ENCODE results near the gene ATP9B. TPM values are rescaled to one million over a fixed set of nuclear protein-coding genes. Genes with fewer than 3 reads are reported as not detected.

Gene ATP9B
- total RNA-seq, 2 experiments from 2014 or later: 61.9 to 63.5 TPM

- CTCF ChIA-PET: no interaction called here
- peaks cover 85% of the 10 kb centered on the region for H3K36me3 Mint-ChIP-seq (ENCODE audit: low read depth)
Observed at GRCh38 chr18:79317703-79318102, 248.5 kb downstream of the ATP9B start.

GRCh38 chr18:79318142-79318673 lies 249.0 kb downstream of the ATP9B start:
- Mint-ChIP-seq H3K36me3 (ENCODE audit: low read depth) (peaks cover 81% of the 10 kb centered on the region), H3K9me3 (no peaks in the 10 kb centered on the region), H3K4me1 (ENCODE audit: low read depth) (peaks cover 19% of the 10 kb centered on the region), H3K4me3 (no peak overlapping the region), H3K27me3 (no peaks in the 10 kb centered on the region), H3K27ac (peak overlapping the region; percentile 59)
- Histone ChIP-seq H3K36me3 (ENCODE audit: insufficient read depth, low read length) (peaks cover 10% of the 10 kb centered on the region), H3K27me3 (ENCODE audit: control insufficient read depth in 1 of 2, insufficient read depth in 2 of 2, low read length in 2 of 2) (no peaks in the 10 kb centered on the region), H3K4me3 (ENCODE audit: low read length) (no peak overlapping the region), H3K9me3 (ENCODE audit: control insufficient read depth in 1 of 2, insufficient read depth in 1 of 2, low read length in 2 of 2) (peaks cover 0 to 10% of the 10 kb centered on the region in 2 experiments), H3K27ac (ENCODE audit: low read depth in 1 of 2, low read length in 2 of 2) (no peak overlapping the region), H3K4me1 (ENCODE audit: insufficient read depth, low read length) (peaks cover 8% of the 10 kb centered on the region)
- CTCF ChIA-PET: no interaction called here
- DNase-seq (peak in 1 of 14 experiments; percentile 39), ATAC-seq (ENCODE audit: poor library complexity) (no peak)
- POLR2A ChIA-PET: no interaction called here
- no peak for TF ChIP-seq CTCF (IDR thresholded peaks at IDR 0.05)
- intact Hi-C loops (cut with DNase I, micrococcal nuclease): no loop called here

More at GRCh38 chr18:79317703-79318102, 248.5 kb downstream of the ATP9B start:
- TF ChIP-seq CTCF (IDR thresholded peaks at IDR 0.05): no peak
- ATAC-seq (ENCODE audit: poor library complexity) (no peak), DNase-seq (no peak)
- Histone ChIP-seq H3K9me3 (ENCODE audit: control insufficient read depth in 1 of 2, insufficient read depth in 1 of 2, low read length in 2 of 2) (peaks cover 0 to 10% of the 10 kb centered on the region in 2 experiments), H3K4me3 (ENCODE audit: low read length) (no peak overlapping the region), H3K27me3 (ENCODE audit: control insufficient read depth in 1 of 2, insufficient read depth in 2 of 2, low read length in 2 of 2) (no peaks in the 10 kb centered on the region), H3K4me1 (ENCODE audit: insufficient read depth, low read length) (peaks cover 8% of the 10 kb centered on the region), H3K36me3 (ENCODE audit: insufficient read depth, low read length) (peaks cover 9% of the 10 kb centered on the region), H3K27ac (ENCODE audit: low read depth in 1 of 2, low read length in 2 of 2) (no peak overlapping the region)
- Mint-ChIP-seq H3K9me3 (no peaks in the 10 kb centered on the region), H3K4me3 (no peak overlapping the region), H3K27me3 (no peaks in the 10 kb centered on the region), H3K27ac (peak overlapping the region; percentile 59), H3K4me1 (ENCODE audit: low read depth) (peaks cover 19% of the 10 kb centered on the region)
- intact Hi-C loops (cut with DNase I, micrococcal nuclease): no loop called here
- POLR2A ChIA-PET: no interaction called here

- H3K27me3 Mint-ChIP-seq: no peaks in the 10 kb centered on the region
- no peak for ATAC-seq (ENCODE audit: poor library complexity)
- peaks cover 84% of the 10 kb centered on the region for H3K36me3 Mint-ChIP-seq (ENCODE audit: low read depth)
- intact Hi-C loops (cut with DNase I, micrococcal nuclease): no loop called here
- no peak overlapping the region for H3K27ac Mint-ChIP-seq
- TF ChIP-seq CTCF (IDR thresholded peaks at IDR 0.05): no peak
- no peak overlapping the region for H3K4me3 Mint-ChIP-seq
- no peak for DNase-seq
- ChIA-PET CTCF (no interaction called here), POLR2A (no interaction called here)
- H3K4me1 ChIP-seq (ENCODE audit: insufficient read depth, low read length): peaks cover 8% of the 10 kb centered on the region
- peaks cover 19% of the 10 kb centered on the region for H3K4me1 Mint-ChIP-seq (ENCODE audit: low read depth)
- H3K9me3 Mint-ChIP-seq: no peaks in the 10 kb centered on the region
- H3K9me3 ChIP-seq (ENCODE audit: control insufficient read depth in 1 of 2, insufficient read depth in 1 of 2, low read length in 2 of 2): peaks cover 0 to 7% of the 10 kb centered on the region in 2 experiments
- no peak overlapping the region for H3K4me3 ChIP-seq (ENCODE audit: low read length)
- no peak overlapping the region for H3K27ac ChIP-seq (ENCODE audit: low read depth in 1 of 2, low read length in 2 of 2)
- H3K27me3 ChIP-seq (ENCODE audit: control insufficient read depth in 1 of 2, insufficient read depth in 2 of 2, low read length in 2 of 2): no peaks in the 10 kb centered on the region
- H3K36me3 ChIP-seq (ENCODE audit: insufficient read depth, low read length): peaks cover 24% of the 10 kb centered on the region
Observed at GRCh38 chr18:79320216-79320850, 251.1 kb downstream of the ATP9B start.

All from CD4-positive, alpha-beta T cell (primary cell).